Epithelial cell of esophagus (primary cell): Measurements from ENCODE around the gene ZNF284.

Experiments used
- DNase-seq: peaks from one replicate; pipeline ENCODE4 v3.0.0; 2010; ENCODE audit warnings: low read depth
- H3K4me3 ChIP-seq: 2 replicates; pipeline ENCODE4 v1.5.1; 2011; ENCODE audit warnings: mild to moderate bottlenecking, low read length, control low read depth
- CTCF ChIP-seq: IDR thresholded peaks from 2 replicates; pipeline ENCODE4 v1.5.1; 2011; ENCODE audit warnings: low read depth, mild to moderate bottlenecking, low read length, control low read depth, inconsistent platforms; ENCODE audit not compliant: insufficient read depth; ENCODE audit errors: missing control alignments

The ZNF284 gene

GRCh38 chr19:44071824-44072542 lies at the start of gene ZNF284:
TSS of gene ZNF284 (plus strand) at chr19:44072159. CDS start at chr19:44076390, 4,231 bp downstream.
- DNase-seq = peak; percentile 89
- TF ChIP-seq CTCF = no peak
- H3K4me3 ChIP-seq = peak within 1 kb of the TSS; percentile 94

DNA sequence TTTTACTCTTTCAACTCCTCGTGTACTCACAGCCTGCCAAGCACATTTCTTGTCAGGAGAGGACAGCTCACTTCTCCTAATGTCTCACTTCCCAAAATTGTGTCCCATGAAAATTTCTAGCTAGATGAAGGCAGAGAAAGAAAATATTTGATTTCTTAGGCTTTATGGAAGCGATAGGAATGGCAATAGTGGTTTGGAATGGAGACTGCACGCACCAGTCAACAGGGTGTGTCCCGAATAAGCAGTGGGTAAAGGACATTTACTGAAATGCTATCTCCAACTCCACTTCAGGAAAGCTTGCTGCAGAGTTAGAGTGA lies 47.1 kb upstream of the ZNF284 start:
- H3K4me3 ChIP-seq = peak overlapping the region; percentile 92
- TF ChIP-seq CTCF = no peak
- DNase-seq = no peak

- H3K4me3 ChIP-seq = peak within 1 kb of the TSS; percentile 92
- DNase-seq = peak; percentile 91
- no peak for TF ChIP-seq CTCF
These were observed 46.6 kb upstream of the ZNF284 start, which contains the start of gene ZNF222 for GRCh38 chr19:44025217-44025936. TSS of gene ZNF222 (plus strand) at chr19:44025379. CDS start at chr19:44025437, 58 bp downstream.

DNA sequence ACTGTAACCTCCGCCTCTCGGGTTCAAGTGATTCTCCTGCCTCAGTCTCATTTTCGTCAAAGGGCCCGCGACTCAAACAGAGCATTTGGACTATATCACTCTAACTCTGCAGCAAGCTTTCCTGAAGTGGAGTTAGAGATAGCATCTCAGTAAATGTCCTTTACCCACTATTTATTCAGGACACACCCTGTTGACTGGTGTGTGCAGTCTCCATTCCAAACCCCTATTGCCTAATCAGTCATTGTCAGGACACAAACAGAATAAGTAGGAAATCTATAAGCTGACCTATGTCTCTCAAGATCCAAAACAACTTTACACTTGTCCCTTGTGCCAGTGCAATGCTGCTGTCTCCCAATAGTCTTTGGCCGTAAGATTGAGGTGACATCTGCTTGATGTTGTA lies 45.3 kb upstream of the ZNF284 start:
- no peak for DNase-seq
- no peak for TF ChIP-seq CTCF
- H3K4me3 ChIP-seq = no peak overlapping the region

- no peak for TF ChIP-seq CTCF
- no peak overlapping the region for H3K4me3 ChIP-seq
- DNase-seq = no peak
These were observed 39.9 kb upstream of the ZNF284 start for GRCh38 chr19:44032001-44032610.

DNA sequence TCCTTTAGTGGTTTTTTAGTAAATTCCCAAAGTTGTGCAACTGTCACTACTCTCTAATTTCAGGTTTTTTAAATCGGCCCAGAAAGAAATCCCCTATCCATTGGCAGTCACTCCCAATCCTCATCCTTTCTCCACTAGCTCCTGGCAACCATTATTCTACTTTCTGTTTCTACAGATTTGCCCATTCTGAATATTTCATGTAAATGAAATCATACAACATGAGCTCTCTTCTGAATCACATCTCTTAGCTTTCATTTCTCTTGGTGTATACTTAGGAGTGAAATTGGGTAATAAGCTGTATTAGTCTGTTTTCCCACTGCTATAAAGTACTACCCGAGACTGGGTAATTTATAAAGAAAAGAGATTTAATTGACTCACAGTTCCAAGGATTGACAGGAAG lies 29.8 kb upstream of the ZNF284 start:
- no peak for DNase-seq
- H3K4me3 ChIP-seq = no peak overlapping the region
- TF ChIP-seq CTCF = no peak
